ENCODE measurements around the gene BBX.

Gene BBX

GRCh38 chr3:107637416-107638183, 114.8 kb downstream of the BBX start:
- DNase-seq = no peak
- in situ Hi-C loops (cut with MboI; ENCODE audit: low pct_unique_long_range_greater_than_20kb, low sequenced_read_pairs) = no loop called here

- no peak for DNase-seq
- in situ Hi-C loops (cut with MboI; ENCODE audit: low pct_unique_long_range_greater_than_20kb, low sequenced_read_pairs) = no loop called here
These were observed 119.0 kb downstream of the BBX start for GRCh38 chr3:107641572-107642307.

GRCh38 chr3:107643038-107643883, 120.5 kb downstream of the BBX start:
- in situ Hi-C loops (cut with MboI; ENCODE audit: low pct_unique_long_range_greater_than_20kb, low sequenced_read_pairs) = no loop called here
- DNase-seq = peak; percentile 27

- in situ Hi-C loops (cut with MboI; ENCODE audit: low pct_unique_long_range_greater_than_20kb, low sequenced_read_pairs) = no loop called here
- DNase-seq = no peak
These were observed 121.9 kb downstream of the BBX start for GRCh38 chr3:107644631-107645030.

- peak; percentile 62 for DNase-seq
- in situ Hi-C loops (cut with MboI; ENCODE audit: low pct_unique_long_range_greater_than_20kb, low sequenced_read_pairs) = no loop called here
These were observed 128.0 kb downstream of the BBX start for GRCh38 chr3:107650788-107651187.

- DNase-seq = no peak
- in situ Hi-C loops (cut with MboI; ENCODE audit: low pct_unique_long_range_greater_than_20kb, low sequenced_read_pairs) = no loop called here
These were observed 129.0 kb downstream of the BBX start for GRCh38 chr3:107651782-107652181.

GRCh38 chr3:107654218-107654617, 131.5 kb downstream of the BBX start:
- in situ Hi-C loops (cut with MboI; ENCODE audit: low pct_unique_long_range_greater_than_20kb, low sequenced_read_pairs) = no loop called here
- DNase-seq = no peak

- in situ Hi-C loops (cut with MboI; ENCODE audit: low pct_unique_long_range_greater_than_20kb, low sequenced_read_pairs) = no loop called here
These were observed 135.2 kb downstream of the BBX start for GRCh38 chr3:107657971-107658370.

GRCh38 chr3:107660306-107660976, 137.7 kb downstream of the BBX start:
- peak; percentile 43 for DNase-seq
- in situ Hi-C loops (cut with MboI; ENCODE audit: low pct_unique_long_range_greater_than_20kb, low sequenced_read_pairs) = no loop called here

More at GRCh38 chr3:107657971-107658370, 135.2 kb downstream of the BBX start:
- DNase-seq = no peak

GRCh38 chr3:107661447-107662123, 138.8 kb downstream of the BBX start:
- no peak for DNase-seq
- in situ Hi-C loops (cut with MboI; ENCODE audit: low pct_unique_long_range_greater_than_20kb, low sequenced_read_pairs) = no loop called here

GRCh38 chr3:107662124-107662507, 139.4 kb downstream of the BBX start:
- in situ Hi-C loops (cut with MboI; ENCODE audit: low pct_unique_long_range_greater_than_20kb, low sequenced_read_pairs) = no loop called here
- no peak for DNase-seq

GRCh38 chr3:107662586-107662985, 139.8 kb downstream of the BBX start:
- DNase-seq = no peak
- in situ Hi-C loops (cut with MboI; ENCODE audit: low pct_unique_long_range_greater_than_20kb, low sequenced_read_pairs) = no loop called here

GRCh38 chr3:107663266-107663665, 140.5 kb downstream of the BBX start:
- in situ Hi-C loops (cut with MboI; ENCODE audit: low pct_unique_long_range_greater_than_20kb, low sequenced_read_pairs) = no loop called here
- DNase-seq = no peak

GRCh38 chr3:107664614-107665013, 141.9 kb downstream of the BBX start:
- DNase-seq = no peak
- in situ Hi-C loops (cut with MboI; ENCODE audit: low pct_unique_long_range_greater_than_20kb, low sequenced_read_pairs) = no loop called here

- DNase-seq = no peak
- in situ Hi-C loops (cut with MboI; ENCODE audit: low pct_unique_long_range_greater_than_20kb, low sequenced_read_pairs) = no loop called here
These were observed 142.6 kb downstream of the BBX start for GRCh38 chr3:107665351-107665750.

GRCh38 chr3:107666853-107667252, 144.1 kb downstream of the BBX start:
- in situ Hi-C loops (cut with MboI; ENCODE audit: low pct_unique_long_range_greater_than_20kb, low sequenced_read_pairs) = no loop called here
- no peak for DNase-seq

GRCh38 chr3:107668416-107668815, 145.7 kb downstream of the BBX start:
- no peak for DNase-seq
- in situ Hi-C loops (cut with MboI; ENCODE audit: low pct_unique_long_range_greater_than_20kb, low sequenced_read_pairs) = no loop called here

GRCh38 chr3:107668963-107669362, 146.2 kb downstream of the BBX start:
- in situ Hi-C loops (cut with MboI; ENCODE audit: low pct_unique_long_range_greater_than_20kb, low sequenced_read_pairs) = no loop called here

GRCh38 chr3:107669669-107670068, 146.9 kb downstream of the BBX start:
- no peak for DNase-seq
- in situ Hi-C loops (cut with MboI; ENCODE audit: low pct_unique_long_range_greater_than_20kb, low sequenced_read_pairs) = no loop called here

More at GRCh38 chr3:107668963-107669362, 146.2 kb downstream of the BBX start:
- DNase-seq = no peak

Data from KBM-7 (cell line).